AG09309 (cell line): ENCODE results near the gene CAT.

ENCODE experiments used
- DNase-seq: peaks from one replicate; pipeline ENCODE4 v3.0.0-alpha.2; 2010; ENCODE audit warnings: low read depth
- H3K4me3 ChIP-seq: 2 replicates; pipeline ENCODE4 v1.5.1; 2011; ENCODE audit warnings: mild to moderate bottlenecking, low read depth, low read length, moderate library complexity; ENCODE audit not compliant: control insufficient read depth
- TF ChIP-seq, protein P1 (sequence below): IDR thresholded peaks from 2 replicates; pipeline ENCODE4 v1.5.1; 2011; ENCODE audit warnings: mild to moderate bottlenecking, low read depth, low read length, inconsistent platforms; ENCODE audit not compliant: insufficient read depth, control insufficient read depth; ENCODE audit errors: missing control alignments

The CAT gene

DNA sequence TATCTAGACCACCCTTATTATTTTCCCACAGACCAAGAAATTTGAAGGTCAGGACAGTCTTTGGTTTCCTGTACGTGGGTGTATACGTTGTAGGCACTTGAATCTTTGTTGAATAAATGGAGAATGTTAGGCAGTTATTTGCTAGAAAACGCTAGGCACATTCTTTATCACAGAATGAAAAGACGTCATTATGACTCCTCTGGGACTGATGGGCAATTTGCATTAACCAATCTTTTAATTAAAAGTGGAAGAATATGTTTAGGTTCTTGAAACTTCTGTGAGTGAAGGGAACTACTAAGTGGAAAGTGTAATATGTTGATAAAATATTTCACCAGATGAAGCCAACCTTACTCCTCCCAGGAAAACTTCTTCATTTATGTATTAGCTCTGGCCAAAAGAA, 5.7 kb downstream of the CAT start:
- H3K4me3 ChIP-seq: no peak overlapping the region
- TF ChIP-seq, protein P1, sequence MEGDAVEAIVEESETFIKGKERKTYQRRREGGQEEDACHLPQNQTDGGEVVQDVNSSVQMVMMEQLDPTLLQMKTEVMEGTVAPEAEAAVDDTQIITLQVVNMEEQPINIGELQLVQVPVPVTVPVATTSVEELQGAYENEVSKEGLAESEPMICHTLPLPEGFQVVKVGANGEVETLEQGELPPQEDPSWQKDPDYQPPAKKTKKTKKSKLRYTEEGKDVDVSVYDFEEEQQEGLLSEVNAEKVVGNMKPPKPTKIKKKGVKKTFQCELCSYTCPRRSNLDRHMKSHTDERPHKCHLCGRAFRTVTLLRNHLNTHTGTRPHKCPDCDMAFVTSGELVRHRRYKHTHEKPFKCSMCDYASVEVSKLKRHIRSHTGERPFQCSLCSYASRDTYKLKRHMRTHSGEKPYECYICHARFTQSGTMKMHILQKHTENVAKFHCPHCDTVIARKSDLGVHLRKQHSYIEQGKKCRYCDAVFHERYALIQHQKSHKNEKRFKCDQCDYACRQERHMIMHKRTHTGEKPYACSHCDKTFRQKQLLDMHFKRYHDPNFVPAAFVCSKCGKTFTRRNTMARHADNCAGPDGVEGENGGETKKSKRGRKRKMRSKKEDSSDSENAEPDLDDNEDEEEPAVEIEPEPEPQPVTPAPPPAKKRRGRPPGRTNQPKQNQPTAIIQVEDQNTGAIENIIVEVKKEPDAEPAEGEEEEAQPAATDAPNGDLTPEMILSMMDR: no peak
- DNase-seq: no peak

DNA sequence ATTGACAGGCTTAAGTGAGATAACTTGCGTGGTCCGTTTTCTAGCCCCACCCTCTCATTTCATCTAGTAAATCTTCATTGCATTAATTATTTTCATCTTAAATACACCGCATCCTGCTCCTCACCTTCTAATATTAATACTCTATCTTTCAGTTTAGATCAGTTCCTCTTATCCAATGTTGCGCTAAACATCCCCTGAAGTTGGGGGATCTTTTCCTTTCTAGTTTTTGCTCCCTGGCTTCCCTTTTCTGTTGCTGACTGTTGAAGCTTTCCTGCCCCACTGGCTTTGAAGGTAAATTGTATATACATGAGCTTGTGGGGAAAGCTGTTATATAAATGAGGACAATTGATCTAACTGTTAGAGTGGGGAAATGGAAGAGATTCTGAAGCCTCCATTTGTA, 7.2 kb downstream of the CAT start:
- H3K4me3 ChIP-seq: no peak overlapping the region

DNA sequence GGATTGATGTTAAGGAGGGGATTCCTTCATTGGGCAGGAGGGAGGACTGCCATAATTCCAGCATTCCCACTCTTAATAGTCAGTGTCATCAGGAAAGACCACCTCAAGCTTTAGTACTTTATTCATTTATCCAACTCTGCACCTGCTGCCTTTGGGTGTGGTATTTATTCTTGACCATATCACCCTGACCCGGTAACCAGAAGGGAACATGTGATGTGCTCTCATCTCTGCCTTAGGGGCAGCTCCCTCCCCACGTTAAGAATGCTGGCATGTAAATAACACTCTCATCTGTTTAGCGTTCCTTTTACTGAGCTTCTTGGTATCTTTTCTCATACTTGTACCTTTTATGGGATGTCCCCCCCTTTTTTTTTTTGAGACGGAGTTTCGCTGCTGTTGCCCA, 7.7 kb downstream of the CAT start:
- no peak for DNase-seq
- no peak overlapping the region for H3K4me3 ChIP-seq
- TF ChIP-seq, protein P1: no peak

More for the DNA sequence above, 7.2 kb downstream of the CAT start:
- TF ChIP-seq, protein P1: no peak
- no peak for DNase-seq

DNA sequence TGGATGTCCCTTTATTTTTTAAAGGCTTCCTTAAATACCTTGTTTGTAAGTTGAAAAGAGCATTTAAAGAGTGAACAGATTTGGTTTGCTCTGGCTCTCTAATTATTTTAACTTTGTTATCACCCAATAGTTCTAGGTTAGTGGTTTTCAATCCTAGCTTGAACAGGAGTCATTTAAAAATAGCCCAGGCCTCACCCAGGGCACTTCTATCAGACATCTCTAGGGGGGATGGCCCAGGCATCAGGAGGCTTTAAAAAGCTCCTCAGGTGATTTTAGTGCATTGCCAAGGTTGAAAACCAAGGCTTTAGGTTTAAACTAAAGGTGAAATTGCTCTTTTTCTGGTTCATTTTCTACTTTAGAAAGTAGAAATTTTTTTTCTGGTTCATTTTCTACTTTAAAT, 8.3 kb downstream of the CAT start:
- TF ChIP-seq, protein P1: no peak
- DNase-seq: no peak
- no peak overlapping the region for H3K4me3 ChIP-seq

DNA sequence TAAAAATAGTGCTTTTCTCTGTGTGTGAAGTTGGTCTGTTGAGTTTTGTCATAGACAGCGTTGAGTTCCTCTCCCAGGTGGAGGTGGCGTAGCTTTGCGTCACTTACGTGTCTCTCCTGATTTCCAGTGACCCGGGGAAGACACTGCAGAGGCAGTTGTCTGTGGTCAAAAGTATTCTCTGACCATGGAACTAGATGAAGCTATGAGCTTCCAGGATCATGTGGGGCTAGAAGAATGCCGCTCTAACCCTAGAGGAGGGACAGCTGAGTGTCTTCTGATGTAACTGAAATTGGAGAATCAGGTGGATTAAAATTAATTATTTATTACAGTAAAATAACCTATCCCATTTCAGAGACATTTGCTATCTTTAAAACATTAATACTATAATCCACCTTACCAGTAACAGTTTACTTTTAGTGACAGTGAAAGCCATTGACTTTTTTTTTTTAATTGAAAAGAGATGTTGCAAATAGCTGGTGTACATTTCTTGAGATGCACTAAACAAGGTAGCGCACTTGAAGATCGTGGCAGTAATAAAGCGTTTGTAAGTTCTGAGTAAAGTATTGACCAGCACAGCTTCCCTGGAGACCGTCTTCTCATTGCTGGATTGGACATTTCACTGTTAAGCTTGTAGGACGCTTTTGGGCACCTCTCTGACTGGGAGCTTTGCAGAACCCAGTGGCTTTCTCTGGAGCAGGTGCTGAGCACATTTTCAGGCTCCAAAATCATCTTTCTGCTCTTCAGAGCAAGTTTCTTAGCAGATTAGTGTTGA, 9.7 kb downstream of the CAT start:
- no peak for DNase-seq
- no peak overlapping the region for H3K4me3 ChIP-seq
- TF ChIP-seq, protein P1: no peak

DNA sequence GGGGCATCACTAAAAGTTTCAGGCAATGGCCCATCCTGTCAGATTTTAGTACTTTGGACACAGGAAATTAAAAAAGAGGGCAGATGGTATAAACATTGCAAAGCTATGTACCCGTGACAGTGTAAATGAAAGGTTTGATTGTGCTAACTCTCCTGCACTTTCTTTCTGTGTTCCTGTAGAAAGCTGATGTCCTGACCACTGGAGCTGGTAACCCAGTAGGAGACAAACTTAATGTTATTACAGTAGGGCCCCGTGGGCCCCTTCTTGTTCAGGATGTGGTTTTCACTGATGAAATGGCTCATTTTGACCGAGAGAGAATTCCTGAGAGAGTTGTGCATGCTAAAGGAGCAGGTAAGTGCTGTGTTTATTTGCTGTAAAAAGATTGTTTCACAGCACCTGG, 10.3 kb downstream of the CAT start:
- DNase-seq: no peak
- TF ChIP-seq, protein P1: no peak
- H3K4me3 ChIP-seq: no peak overlapping the region
